Choroid plexus epithelial cell (primary cell): ENCODE measurements around the gene NRXN3.

Source experiments
- DNase-seq: peaks from one replicate; pipeline ENCODE4 v3.0.0-alpha.2; 2010; ENCODE audit warnings: low read depth
- H3K4me3 ChIP-seq: 2 replicates; pipeline ENCODE4 v1.5.1; 2011; ENCODE audit warnings: low read depth, mild to moderate bottlenecking, control low read depth, low read length, moderate library complexity
- TF ChIP-seq, protein P1 (sequence below): conservative IDR thresholded peaks from 2 replicates; pipeline ENCODE4 v1.5.1; 2011; ENCODE audit warnings: low read depth, mild to moderate bottlenecking, control low read depth, inconsistent platforms, low read length, moderate library complexity

The NRXN3 gene

DNA sequence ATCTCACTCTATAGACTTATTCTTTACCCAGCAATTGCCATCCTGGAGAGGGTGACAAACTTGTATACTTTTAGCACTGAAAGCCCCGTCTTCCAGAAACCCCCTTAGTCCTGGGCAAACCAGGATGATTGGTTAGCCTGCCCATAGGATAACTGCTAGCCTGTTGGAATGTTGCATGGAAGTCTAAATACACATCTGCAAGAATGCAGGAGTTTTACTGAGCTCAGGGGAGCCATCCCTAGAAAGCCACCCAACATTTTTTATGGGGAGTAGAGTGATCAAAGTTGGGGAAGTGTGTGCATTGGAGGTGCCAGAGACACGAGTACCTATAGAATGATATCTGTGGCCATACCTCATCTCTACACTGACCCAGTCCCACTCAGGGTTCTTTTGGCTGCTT lies 155.7 kb downstream of the NRXN3 start:
- H3K4me3 ChIP-seq = no peak overlapping the region
- DNase-seq = no peak
- TF ChIP-seq, protein P1, sequence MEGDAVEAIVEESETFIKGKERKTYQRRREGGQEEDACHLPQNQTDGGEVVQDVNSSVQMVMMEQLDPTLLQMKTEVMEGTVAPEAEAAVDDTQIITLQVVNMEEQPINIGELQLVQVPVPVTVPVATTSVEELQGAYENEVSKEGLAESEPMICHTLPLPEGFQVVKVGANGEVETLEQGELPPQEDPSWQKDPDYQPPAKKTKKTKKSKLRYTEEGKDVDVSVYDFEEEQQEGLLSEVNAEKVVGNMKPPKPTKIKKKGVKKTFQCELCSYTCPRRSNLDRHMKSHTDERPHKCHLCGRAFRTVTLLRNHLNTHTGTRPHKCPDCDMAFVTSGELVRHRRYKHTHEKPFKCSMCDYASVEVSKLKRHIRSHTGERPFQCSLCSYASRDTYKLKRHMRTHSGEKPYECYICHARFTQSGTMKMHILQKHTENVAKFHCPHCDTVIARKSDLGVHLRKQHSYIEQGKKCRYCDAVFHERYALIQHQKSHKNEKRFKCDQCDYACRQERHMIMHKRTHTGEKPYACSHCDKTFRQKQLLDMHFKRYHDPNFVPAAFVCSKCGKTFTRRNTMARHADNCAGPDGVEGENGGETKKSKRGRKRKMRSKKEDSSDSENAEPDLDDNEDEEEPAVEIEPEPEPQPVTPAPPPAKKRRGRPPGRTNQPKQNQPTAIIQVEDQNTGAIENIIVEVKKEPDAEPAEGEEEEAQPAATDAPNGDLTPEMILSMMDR = no peak

DNA sequence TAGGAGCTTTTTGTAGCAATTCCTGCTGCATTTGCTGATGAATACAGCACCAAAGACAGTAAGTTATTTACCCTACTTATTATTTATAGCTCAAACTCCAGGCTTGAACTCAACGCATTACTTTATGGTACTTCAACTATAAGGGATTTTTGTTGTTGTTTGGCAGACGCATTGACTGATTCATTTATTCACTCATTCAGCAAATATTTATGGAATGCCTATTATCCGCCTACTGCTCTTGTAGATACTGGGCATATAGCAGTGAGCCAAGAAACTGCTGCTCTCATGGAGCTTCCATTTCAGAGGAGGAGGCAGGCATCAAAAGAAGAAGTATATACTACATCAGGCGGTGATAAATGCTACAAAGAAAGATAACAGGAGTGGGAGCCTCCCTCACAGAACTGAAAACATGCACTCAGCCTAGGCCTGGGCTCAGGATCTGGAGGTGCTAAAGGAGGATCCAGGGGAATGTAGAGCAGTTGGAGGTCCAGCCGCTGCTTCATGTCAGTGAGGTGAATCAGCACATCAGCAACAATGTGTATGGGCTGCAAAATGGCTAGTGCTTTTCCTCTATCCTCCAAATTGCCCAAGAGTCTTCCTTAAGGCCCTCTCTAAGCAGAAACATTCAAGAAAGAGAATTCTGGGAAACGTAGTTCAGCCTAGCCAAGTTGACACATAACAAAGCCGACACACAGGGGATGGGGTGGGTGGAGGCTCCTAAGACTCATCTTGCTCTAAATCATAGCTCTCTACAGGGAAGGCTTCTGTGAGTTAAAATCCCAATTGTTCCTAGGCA lies 157.5 kb downstream of the NRXN3 start:
- TF ChIP-seq, protein P1 = no peak
- no peak overlapping the region for H3K4me3 ChIP-seq
- no peak for DNase-seq

DNA sequence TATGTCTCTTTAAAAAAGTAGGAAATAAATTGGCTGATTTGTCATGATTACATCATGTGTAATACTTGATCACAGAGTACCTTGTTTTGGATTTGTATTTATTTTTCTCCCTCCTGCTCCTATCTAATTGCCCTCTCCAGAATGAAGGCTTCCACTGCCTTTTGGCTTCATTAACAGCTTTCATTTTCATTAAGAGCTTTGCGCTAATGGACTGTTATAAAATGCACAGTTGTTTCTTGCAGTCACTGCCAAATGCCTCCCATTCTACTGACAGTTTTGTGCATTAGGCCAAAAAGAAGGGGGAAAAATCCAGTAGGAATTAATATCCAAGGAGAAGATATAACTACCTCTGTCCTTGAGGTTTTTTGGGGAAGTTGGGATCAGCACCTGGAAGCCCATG lies 159.2 kb downstream of the NRXN3 start:
- DNase-seq = no peak
- no peak overlapping the region for H3K4me3 ChIP-seq
- TF ChIP-seq, protein P1 = no peak

DNA sequence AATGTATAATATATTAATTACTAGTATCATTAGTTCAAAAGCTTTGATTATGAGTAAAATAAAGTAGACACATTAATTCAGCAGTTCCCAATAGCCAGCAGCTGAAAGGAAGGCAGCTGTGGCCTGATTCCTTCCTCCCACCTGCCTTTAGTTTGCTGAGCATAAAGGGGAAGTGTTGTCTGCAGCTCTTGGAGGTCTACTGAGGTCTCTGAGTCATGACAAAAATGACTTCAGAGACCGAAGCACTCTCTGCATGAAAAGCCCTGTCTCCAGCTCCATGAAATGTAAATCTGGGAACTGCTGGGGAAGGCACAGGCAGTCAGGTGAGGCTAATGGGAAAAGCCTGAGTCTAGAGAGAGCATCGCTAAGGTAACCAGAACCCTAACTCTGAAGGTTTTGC lies 165.4 kb downstream of the NRXN3 start:
- no peak for DNase-seq
- TF ChIP-seq, protein P1 = no peak
- H3K4me3 ChIP-seq = no peak overlapping the region

DNA sequence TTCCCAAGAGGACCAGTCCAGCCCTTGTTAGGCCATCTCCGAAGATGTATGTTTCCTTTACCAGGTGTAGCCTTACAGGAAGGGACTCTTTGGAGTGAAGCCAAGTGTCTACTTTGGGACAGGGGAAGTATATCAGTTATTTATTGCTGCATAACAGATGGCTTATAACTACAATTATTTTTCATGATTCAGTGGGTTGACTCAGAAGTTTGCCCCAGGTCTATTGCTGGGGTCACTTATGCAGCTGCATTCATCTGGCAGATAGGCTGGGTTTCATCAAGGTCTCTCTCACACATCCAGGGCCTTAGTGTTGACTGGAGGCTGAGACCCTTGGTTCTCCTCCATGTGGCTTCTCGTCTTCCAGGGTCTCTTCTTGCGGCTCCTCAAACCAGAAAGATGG lies 170.1 kb downstream of the NRXN3 start:
- TF ChIP-seq, protein P1 = no peak
- H3K4me3 ChIP-seq = no peak overlapping the region
- DNase-seq = no peak

DNA sequence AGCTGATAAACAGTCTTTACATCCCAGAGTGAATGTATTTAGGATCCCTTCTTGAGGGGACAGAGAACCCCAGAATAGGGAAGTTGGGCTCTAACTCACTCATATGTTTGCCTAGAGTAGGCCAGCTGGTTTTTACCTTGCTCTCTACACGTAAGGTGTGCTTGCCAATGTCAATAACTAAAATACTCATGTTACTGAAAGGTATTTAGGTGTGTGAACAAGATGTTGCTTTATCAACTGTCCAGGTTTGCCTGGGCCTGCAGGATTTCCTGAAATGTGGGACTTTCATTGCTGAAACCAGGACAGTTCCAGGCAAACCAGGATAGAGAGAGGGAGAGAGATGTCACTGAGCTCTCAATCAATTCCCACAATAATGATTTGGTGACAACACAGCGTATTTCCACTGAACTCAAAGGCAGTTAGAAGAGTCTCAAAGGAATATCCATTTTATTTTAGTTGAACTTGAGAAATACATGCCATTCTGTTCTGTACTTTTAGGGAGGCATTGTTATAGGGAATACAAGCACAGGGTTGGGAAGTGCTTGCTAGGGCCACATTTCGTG lies 171.7 kb downstream of the NRXN3 start:
- H3K4me3 ChIP-seq = no peak overlapping the region
- no peak for DNase-seq
- TF ChIP-seq, protein P1 = no peak

DNA sequence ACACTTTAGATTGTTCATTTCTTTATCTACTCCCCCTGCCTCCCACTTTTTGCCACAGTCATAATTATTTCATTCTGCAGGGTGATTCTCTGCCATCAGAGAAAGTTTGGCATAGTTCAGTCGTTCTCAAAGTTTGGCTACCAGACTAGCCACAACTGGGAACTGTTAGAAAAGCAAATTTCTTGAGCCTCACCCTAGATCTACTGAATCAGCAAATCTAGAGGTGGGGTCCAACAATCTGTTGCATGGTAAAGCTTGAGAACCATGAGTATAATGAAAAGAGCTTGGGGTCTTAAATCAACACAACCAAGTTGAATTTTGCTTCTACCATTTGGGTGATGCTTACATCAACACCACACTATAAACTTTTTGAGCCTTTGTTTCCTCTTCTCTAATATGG lies 172.7 kb downstream of the NRXN3 start:
- TF ChIP-seq, protein P1 = no peak
- no peak overlapping the region for H3K4me3 ChIP-seq
- no peak for DNase-seq
